H1 (cell line): Measurements from ENCODE around the gene GRM4. TPM values are rescaled to one million over a fixed set of nuclear protein-coding genes. Genes with fewer than 3 reads are reported as not detected.
A peak's percentile ranks its signal among the peaks of the same experiment; 100 is the strongest.

Source experiments
- BACH1 ChIP-seq: IDR thresholded peaks from 2 replicates; pipeline ENCODE4 v1.6.1; 2012; ENCODE audit warnings: low read length, improper control_type of control experiment
- CEBPB ChIP-seq: IDR thresholded peaks from 2 replicates; pipeline ENCODE4 v1.6.1; 2012; ENCODE audit warnings: low read depth, low read length
- EGR1 ChIP-seq: IDR thresholded peaks from 2 replicates; pipeline ENCODE4 v1.6.1; 2011; ENCODE audit warnings: low read depth, low read length, borderline replicate concordance
- FOSL1 ChIP-seq: IDR thresholded peaks from 2 replicates; pipeline ENCODE4 v1.6.1; 2011; ENCODE audit warnings: mild to moderate bottlenecking, low read depth, low read length, moderate library complexity; ENCODE audit not compliant: insufficient read depth
- NANOG ChIP-seq: IDR thresholded peaks from 2 replicates; pipeline ENCODE4 v1.6.1; 2011; ENCODE audit warnings: low read length, low read depth, mild to moderate bottlenecking, inconsistent platforms; ENCODE audit not compliant: insufficient read depth, poor library complexity, severe bottlenecking
- POLR2A ChIP-seq, 2 experiments: IDR thresholded peaks; 1 replicate in 1 of 2; 2 replicates in 1 of 2; pipeline ENCODE4 v1.6.1; 2011; ENCODE audit warnings: low read depth in 2 of 2, low read length in 2 of 2, mild to moderate bottlenecking in 2 of 2; ENCODE audit errors: control extremely low read depth in 1 of 2
- ZNF274 ChIP-seq: IDR thresholded peaks from 2 replicates; pipeline ENCODE4 v1.7.0; 2012; ENCODE audit warnings: low read length, borderline replicate concordance; ENCODE audit errors: extremely low read depth
- polyA plus RNA-seq, 7 experiments: library from polyadenylated mRNA; depleted of rRNA in 3 of 7; stranded (reverse) in 5 of 7; unstranded in 2 of 7; fragments of >200 nt in 5 of 7; fragments of 200-250 nt in 2 of 7; gene quantifications; 1 replicate in 5 of 7; 2 replicates in 1 of 7; 4 replicates in 1 of 7; pipeline versions ENCODE4 v1.2.1 to v1.2.3, GENCODE V29; 2011 to 2013; ENCODE audit warnings: missing spikeins in 2 of 7, mixed read lengths in 2 of 7
- total RNA-seq: library from RNA; stranded (reverse); fragmentation: NEBNext Ultra II Directional; extraction: Animal tissue kit (Norgen Biotek cat#: 25700); gene quantifications from 2 replicates; pipeline ENCODE4 v1.2.1, GENCODE V29; 2021
- TF ChIP-seq, protein P1 (sequence below): IDR thresholded peaks from 2 replicates; pipeline ENCODE4 v1.6.1; 2011; ENCODE audit warnings: low read depth, mild to moderate bottlenecking, low read length; ENCODE audit not compliant: insufficient read depth
- TF ChIP-seq, protein P2 (sequence below): fragments of 300-600 bp; sonication (generic); IDR thresholded peaks from 2 replicates; pipeline ENCODE4 v1.7.1; 2012; ENCODE audit warnings: low read length, moderate library complexity, mild to moderate bottlenecking, inconsistent platforms; ENCODE audit not compliant: insufficient replicate concordance

GRM4 gene
- total and polyA plus RNA-seq, 2 of the 8 experiments (the other 6 are each of a cell fraction or from before 2014, with no cell fraction given), result 19.6 to 21.5 TPM

DNA sequence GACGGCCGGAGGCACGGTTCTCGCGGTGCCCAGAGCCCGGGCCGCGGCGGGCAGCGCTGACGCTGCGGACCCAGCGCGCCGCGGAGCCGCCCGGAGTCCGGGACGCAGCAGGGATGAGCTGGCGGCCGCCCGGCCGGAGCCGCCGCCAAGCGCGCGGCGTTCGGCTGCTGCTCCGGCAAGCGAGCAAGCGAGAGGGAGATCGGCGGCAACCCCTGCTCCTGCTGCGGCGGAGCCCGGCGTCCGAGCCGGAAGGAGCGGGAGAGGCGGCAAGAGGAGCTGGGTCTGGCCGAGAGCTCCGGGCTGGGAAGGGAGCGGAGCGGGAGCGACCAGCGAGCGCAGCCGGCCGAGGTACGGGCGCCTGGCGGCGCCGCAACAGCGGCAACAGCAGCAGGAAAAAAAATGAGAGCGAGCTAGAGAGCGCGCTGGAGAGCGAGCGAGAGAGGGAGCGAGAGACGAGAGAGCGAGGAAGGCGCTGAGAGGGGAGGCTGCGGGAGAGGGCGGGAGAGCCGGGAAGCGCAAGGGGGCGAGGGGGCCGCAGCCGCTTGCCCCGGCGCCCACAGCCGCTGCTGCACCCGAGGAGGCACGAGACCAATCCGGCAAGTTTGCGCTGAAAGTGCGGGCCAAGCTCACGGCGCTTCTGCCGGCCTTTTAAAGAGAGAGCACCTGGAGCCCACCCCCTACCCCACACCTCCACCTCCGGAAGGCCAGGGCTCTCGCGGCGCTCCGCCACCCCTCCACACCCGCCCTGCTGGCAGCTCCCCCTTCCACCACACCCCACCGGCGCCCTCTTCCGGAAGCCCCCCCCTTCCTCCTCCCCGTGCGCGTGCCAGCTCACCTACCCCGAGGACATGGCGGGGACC, 496 bp downstream of the GRM4 start (continued):
- TF ChIP-seq ZNF274 (no peak), EGR1 (peak; percentile 66), FOSL1 (no peak), BACH1 (no peak), CEBPB (no peak), NANOG (no peak), POLR2A (IDR thresholded peaks at IDR 0.05; ENCODE audit: control extremely low read depth in 1 of 2, low read depth in 2 of 2, low read length in 2 of 2) (no peak)
- TF ChIP-seq, protein P1, sequence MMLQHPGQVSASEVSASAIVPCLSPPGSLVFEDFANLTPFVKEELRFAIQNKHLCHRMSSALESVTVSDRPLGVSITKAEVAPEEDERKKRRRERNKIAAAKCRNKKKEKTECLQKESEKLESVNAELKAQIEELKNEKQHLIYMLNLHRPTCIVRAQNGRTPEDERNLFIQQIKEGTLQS, result no peak
- TF ChIP-seq, protein P2, sequence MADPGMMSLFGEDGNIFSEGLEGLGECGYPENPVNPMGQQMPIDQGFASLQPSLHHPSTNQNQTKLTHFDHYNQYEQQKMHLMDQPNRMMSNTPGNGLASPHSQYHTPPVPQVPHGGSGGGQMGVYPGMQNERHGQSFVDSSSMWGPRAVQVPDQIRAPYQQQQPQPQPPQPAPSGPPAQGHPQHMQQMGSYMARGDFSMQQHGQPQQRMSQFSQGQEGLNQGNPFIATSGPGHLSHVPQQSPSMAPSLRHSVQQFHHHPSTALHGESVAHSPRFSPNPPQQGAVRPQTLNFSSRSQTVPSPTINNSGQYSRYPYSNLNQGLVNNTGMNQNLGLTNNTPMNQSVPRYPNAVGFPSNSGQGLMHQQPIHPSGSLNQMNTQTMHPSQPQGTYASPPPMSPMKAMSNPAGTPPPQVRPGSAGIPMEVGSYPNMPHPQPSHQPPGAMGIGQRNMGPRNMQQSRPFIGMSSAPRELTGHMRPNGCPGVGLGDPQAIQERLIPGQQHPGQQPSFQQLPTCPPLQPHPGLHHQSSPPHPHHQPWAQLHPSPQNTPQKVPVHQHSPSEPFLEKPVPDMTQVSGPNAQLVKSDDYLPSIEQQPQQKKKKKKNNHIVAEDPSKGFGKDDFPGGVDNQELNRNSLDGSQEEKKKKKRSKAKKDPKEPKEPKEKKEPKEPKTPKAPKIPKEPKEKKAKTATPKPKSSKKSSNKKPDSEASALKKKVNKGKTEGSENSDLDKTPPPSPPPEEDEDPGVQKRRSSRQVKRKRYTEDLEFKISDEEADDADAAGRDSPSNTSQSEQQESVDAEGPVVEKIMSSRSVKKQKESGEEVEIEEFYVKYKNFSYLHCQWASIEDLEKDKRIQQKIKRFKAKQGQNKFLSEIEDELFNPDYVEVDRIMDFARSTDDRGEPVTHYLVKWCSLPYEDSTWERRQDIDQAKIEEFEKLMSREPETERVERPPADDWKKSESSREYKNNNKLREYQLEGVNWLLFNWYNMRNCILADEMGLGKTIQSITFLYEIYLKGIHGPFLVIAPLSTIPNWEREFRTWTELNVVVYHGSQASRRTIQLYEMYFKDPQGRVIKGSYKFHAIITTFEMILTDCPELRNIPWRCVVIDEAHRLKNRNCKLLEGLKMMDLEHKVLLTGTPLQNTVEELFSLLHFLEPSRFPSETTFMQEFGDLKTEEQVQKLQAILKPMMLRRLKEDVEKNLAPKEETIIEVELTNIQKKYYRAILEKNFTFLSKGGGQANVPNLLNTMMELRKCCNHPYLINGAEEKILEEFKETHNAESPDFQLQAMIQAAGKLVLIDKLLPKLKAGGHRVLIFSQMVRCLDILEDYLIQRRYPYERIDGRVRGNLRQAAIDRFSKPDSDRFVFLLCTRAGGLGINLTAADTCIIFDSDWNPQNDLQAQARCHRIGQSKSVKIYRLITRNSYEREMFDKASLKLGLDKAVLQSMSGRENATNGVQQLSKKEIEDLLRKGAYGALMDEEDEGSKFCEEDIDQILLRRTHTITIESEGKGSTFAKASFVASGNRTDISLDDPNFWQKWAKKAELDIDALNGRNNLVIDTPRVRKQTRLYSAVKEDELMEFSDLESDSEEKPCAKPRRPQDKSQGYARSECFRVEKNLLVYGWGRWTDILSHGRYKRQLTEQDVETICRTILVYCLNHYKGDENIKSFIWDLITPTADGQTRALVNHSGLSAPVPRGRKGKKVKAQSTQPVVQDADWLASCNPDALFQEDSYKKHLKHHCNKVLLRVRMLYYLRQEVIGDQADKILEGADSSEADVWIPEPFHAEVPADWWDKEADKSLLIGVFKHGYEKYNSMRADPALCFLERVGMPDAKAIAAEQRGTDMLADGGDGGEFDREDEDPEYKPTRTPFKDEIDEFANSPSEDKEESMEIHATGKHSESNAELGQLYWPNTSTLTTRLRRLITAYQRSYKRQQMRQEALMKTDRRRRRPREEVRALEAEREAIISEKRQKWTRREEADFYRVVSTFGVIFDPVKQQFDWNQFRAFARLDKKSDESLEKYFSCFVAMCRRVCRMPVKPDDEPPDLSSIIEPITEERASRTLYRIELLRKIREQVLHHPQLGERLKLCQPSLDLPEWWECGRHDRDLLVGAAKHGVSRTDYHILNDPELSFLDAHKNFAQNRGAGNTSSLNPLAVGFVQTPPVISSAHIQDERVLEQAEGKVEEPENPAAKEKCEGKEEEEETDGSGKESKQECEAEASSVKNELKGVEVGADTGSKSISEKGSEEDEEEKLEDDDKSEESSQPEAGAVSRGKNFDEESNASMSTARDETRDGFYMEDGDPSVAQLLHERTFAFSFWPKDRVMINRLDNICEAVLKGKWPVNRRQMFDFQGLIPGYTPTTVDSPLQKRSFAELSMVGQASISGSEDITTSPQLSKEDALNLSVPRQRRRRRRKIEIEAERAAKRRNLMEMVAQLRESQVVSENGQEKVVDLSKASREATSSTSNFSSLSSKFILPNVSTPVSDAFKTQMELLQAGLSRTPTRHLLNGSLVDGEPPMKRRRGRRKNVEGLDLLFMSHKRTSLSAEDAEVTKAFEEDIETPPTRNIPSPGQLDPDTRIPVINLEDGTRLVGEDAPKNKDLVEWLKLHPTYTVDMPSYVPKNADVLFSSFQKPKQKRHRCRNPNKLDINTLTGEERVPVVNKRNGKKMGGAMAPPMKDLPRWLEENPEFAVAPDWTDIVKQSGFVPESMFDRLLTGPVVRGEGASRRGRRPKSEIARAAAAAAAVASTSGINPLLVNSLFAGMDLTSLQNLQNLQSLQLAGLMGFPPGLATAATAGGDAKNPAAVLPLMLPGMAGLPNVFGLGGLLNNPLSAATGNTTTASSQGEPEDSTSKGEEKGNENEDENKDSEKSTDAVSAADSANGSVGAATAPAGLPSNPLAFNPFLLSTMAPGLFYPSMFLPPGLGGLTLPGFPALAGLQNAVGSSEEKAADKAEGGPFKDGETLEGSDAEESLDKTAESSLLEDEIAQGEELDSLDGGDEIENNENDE, result no peak
